HG03469 (cell line): ENCODE results near the gene CST2.
"Not testable (repeated sequence)": the region's sequence is repeated elsewhere in the genome, so short reads cannot be mapped to it uniquely, and the experiment has no call there.

Source experiments
- ATAC-seq: cut with Tn5 transposase; IDR thresholded peaks from one replicate; pipeline ENCODE4 v1.9.1; 2021; ENCODE audit warnings: mild to moderate bottlenecking, moderate library complexity, moderate number of reproducible peaks; ENCODE audit not compliant: unreplicated experiment

Gene CST2

GRCh38 chr20:23826541-23827021 lies at the start of gene CST2:
Gene CST2, minus strand, starts transcription at chr20:23826729. Its CDS starts 69 bp downstream, at chr20:23826660.
- ATAC-seq: no peak

- no peak for ATAC-seq
Observed at GRCh38 chr20:23875606-23876237, 49.2 kb upstream of the CST2 start.

GRCh38 chr20:23874747-23875146 lies 48.2 kb upstream of the CST2 start:
- ATAC-seq: no peak

GRCh38 chr20:23873370-23874015 lies 47.0 kb upstream of the CST2 start:
- ATAC-seq: no peak

GRCh38 chr20:23872065-23872464 lies 45.5 kb upstream of the CST2 start:
- no peak for ATAC-seq

GRCh38 chr20:23870461-23870860 lies 43.9 kb upstream of the CST2 start:
- ATAC-seq: no peak

- ATAC-seq: no peak
Observed at GRCh38 chr20:23869520-23869919, 43.0 kb upstream of the CST2 start.

- no peak for ATAC-seq
Observed at GRCh38 chr20:23868321-23868720, 41.8 kb upstream of the CST2 start.

GRCh38 chr20:23867152-23867776 lies 40.7 kb upstream of the CST2 start:
- no peak for ATAC-seq

GRCh38 chr20:23860771-23861170 lies 34.2 kb upstream of the CST2 start:
- not testable (repeated sequence) for ATAC-seq

- ATAC-seq: no peak
Observed at GRCh38 chr20:23857962-23858595, 31.6 kb upstream of the CST2 start.

GRCh38 chr20:23856736-23857135 lies 30.2 kb upstream of the CST2 start:
- no peak for ATAC-seq

GRCh38 chr20:23856226-23856625 lies 29.7 kb upstream of the CST2 start:
- no peak for ATAC-seq

- ATAC-seq: no peak
Observed at GRCh38 chr20:23841693-23842092, 15.2 kb upstream of the CST2 start.

GRCh38 chr20:23835716-23836115 lies 9.2 kb upstream of the CST2 start:
- ATAC-seq: no peak

GRCh38 chr20:23832775-23833513 lies 6.4 kb upstream of the CST2 start:
- no peak for ATAC-seq

- not testable (repeated sequence) for ATAC-seq
Observed at GRCh38 chr20:23831961-23832360, 5.4 kb upstream of the CST2 start.

- ATAC-seq: no peak
Observed at GRCh38 chr20:23823621-23824324, 2.8 kb downstream of the CST2 start.

GRCh38 chr20:23823111-23823510 lies 3.4 kb downstream of the CST2 start:
- no peak for ATAC-seq

GRCh38 chr20:23820493-23820892 lies 6.0 kb downstream of the CST2 start:
- no peak for ATAC-seq
